ENCODE measurements around the gene CTXN1.

The CTXN1 gene

GRCh38 chr19:7916103-7916954 is 9.6 kb downstream of the CTXN1 start (continued):
- no peak for TF ChIP-seq ZNF514 (tag by site-specific recombination; IDR thresholded peaks at IDR 0.05)
- 0 out of 2 replicates have a peak, but pooled peaks have one; percentile 20 for TF ChIP-seq ZNF341 (tag by site-specific recombination; IDR thresholded peaks at IDR 0.05; ENCODE audit: low read depth)
- no peak for TF ChIP-seq ZNF311 (tag by site-specific recombination; IDR thresholded peaks at IDR 0.05; ENCODE audit: borderline replicate concordance)
- TF ChIP-seq SCRT2 (tag by site-specific recombination; IDR thresholded peaks at IDR 0.05) = no peak
- no peak for TF ChIP-seq ZNF433 (tag by site-specific recombination; IDR thresholded peaks at IDR 0.05; ENCODE audit: low read depth)
- TF ChIP-seq ZNF518A (tag by site-specific recombination; conservative IDR thresholded peaks at IDR 0.05; ENCODE audit: low read depth) = no peak
- 0 out of 2 replicates have a peak, but pooled peaks have one; percentile 59 for TF ChIP-seq KLF8 (tag by site-specific recombination; IDR thresholded peaks at IDR 0.05)
- no peak for TF ChIP-seq ZSCAN5A (tag by site-specific recombination; IDR thresholded peaks at IDR 0.05)
- peak; percentile 98 for TF ChIP-seq ZBTB44 (tag by site-specific recombination; IDR thresholded peaks at IDR 0.05)
- TF ChIP-seq ZNF449 (tag by site-specific recombination; IDR thresholded peaks at IDR 0.05) = no peak
- no peak for TF ChIP-seq ZNF544 (tag by site-specific recombination; IDR thresholded peaks at IDR 0.05)
- no peak for TF ChIP-seq ZNF274 (IDR thresholded peaks at IDR 0.05; ENCODE audit: low read length)
- TF ChIP-seq ZNF274 (tag by site-specific recombination; IDR thresholded peaks at IDR 0.05; ENCODE audit: borderline replicate concordance) = no peak
- no peak for TF ChIP-seq PBX3 (CRISPR knock-in tag; IDR thresholded peaks at IDR 0.05)
